SK-N-SH (cell line): Measurements from ENCODE around the gene TBL1X. TPM values are rescaled to one million over a fixed set of nuclear protein-coding genes. Genes with fewer than 3 reads are reported as not detected.

Experiments
- CTCF ChIA-PET: fragments of 300-600, 350-600 bp; formaldehyde crosslinking; extraction: SDS; loops from one replicate; lab custom pipeline; 2021; lab: Yijun Ruan, JAX
- POLR2A ChIA-PET: fragments of 350-600 bp; sonication (Branson Sonifier 250); formaldehyde crosslinking; extraction: SDS; loops from one replicate; lab custom pipeline; 2020; ENCODE audit warnings: antibody characterized with exemption, inconsistent platforms; lab: Yijun Ruan, JAX
- DNase-seq: peaks from one replicate; pipeline ENCODE4 v3.0.0; 2012
- H2AFZ ChIP-seq: fragments of 200-600 bp; sonication (generic); 2 replicates; pipeline ENCODE4 v1.8.1; 2016; ENCODE audit warnings: antibody characterized with exemption, mild to moderate bottlenecking, low read depth
- H3F3A ChIP-seq: fragments of 200-600 bp; sonication (generic); replicated peaks from 2 replicates; pipeline ENCODE3; 2016; ENCODE audit warnings: antibody characterized with exemption, mild to moderate bottlenecking; ENCODE audit not compliant: insufficient read depth
- H3K27ac ChIP-seq, 2 experiments: fragments of 200-500 bp in 1 of 2; fragments of 200-600 bp in 1 of 2; sonication (Bioruptor generic) in 1 of 2; sonication (generic), shearing (Covaris generic) in 1 of 2; 2 replicates each; pipeline versions ENCODE4 v1.5.1 to v1.6.1; 2014 to 2016; ENCODE audit warnings: low read depth in 2 of 2, inconsistent platforms in 1 of 2, low read length in 1 of 2, mild to moderate bottlenecking in 1 of 2, mixed read lengths in 1 of 2
- H3K27me3 ChIP-seq: fragments of 200-600 bp; sonication (generic), shearing (Covaris generic); 2 replicates; pipeline ENCODE4 v1.6.1; 2016; ENCODE audit warnings: mixed run types; ENCODE audit not compliant: insufficient read depth
- H3K36me3 ChIP-seq, 2 experiments: fragments of 200-500 bp in 1 of 2; fragments of 200-600 bp in 1 of 2; sonication (Bioruptor generic) in 1 of 2; sonication (generic) in 1 of 2; replicated peaks in 1 of 2; 2 replicates each; pipeline versions ENCODE3 to v1.5.1; 2014 to 2016; ENCODE audit warnings: low read length in 1 of 2, mild to moderate bottlenecking in 1 of 2; ENCODE audit not compliant: insufficient read depth in 2 of 2, control insufficient read depth in 1 of 2
- H3K4me1 ChIP-seq, 2 experiments: fragments of 200-500 bp in 1 of 2; fragments of 200-600 bp in 1 of 2; sonication (Bioruptor generic) in 1 of 2; sonication (generic), shearing (Covaris generic) in 1 of 2; 2 replicates each; pipeline versions ENCODE4 v1.5.1 to v1.6.1; 2014 to 2016; ENCODE audit warnings: low read depth in 1 of 2, low read length in 1 of 2, mixed run types in 1 of 2; ENCODE audit not compliant: insufficient read depth in 2 of 2, control insufficient read depth in 1 of 2
- H3K4me2 ChIP-seq: fragments of 200-600 bp; sonication (generic), shearing (Covaris generic); 2 replicates; pipeline ENCODE4 v1.6.1; 2017; ENCODE audit warnings: mixed run types
- H3K4me3 ChIP-seq, 2 experiments: fragments of 200-500 bp in 1 of 2; fragments of 200-600 bp in 1 of 2; sonication (Bioruptor generic) in 1 of 2; sonication (generic), shearing (Covaris generic) in 1 of 2; 2 replicates each; pipeline versions ENCODE4 v1.5.1 to v1.8.1; 2014 to 2016; ENCODE audit warnings: low read depth in 2 of 2, inconsistent platforms in 1 of 2, low read length in 1 of 2, mild to moderate bottlenecking in 1 of 2, mixed read lengths in 1 of 2, moderate library complexity in 1 of 2
- H3K79me2 ChIP-seq: fragments of 200-600 bp; sonication (generic); 2 replicates; pipeline ENCODE4 v1.8.1; 2017; ENCODE audit warnings: mild to moderate bottlenecking; ENCODE audit not compliant: insufficient read depth
- H3K9ac ChIP-seq: fragments of 200-600 bp; sonication (generic); 2 replicates; pipeline ENCODE4 v1.6.1; 2017; ENCODE audit warnings: mixed run types
- H3K9me2 ChIP-seq: fragments of 200-600 bp; sonication (generic); 2 replicates; pipeline ENCODE4 v1.6.1; 2017; ENCODE audit warnings: mixed run types
- H3K9me3 ChIP-seq: fragments of 200-600 bp; sonication (generic); 2 replicates; pipeline ENCODE4 v1.6.1; 2017; ENCODE audit warnings: mixed run types, mild to moderate bottlenecking, moderate library complexity
- H4K20me1 ChIP-seq: fragments of 200-600 bp; sonication (generic); 2 replicates; pipeline ENCODE4 v1.6.1; 2017; ENCODE audit warnings: mild to moderate bottlenecking, mixed run types; ENCODE audit not compliant: insufficient read depth
- FOSL2 ChIP-seq: IDR thresholded peaks from 2 replicates; pipeline ENCODE4 v1.4.0; 2012; ENCODE audit warnings: low read depth, mild to moderate bottlenecking, moderate library complexity, borderline replicate concordance
- FOXJ3 ChIP-seq: sonication (generic); formaldehyde crosslinking; IDR thresholded peaks from 2 replicates; pipeline ENCODE4 v1.5.1; 2020; ENCODE audit warnings: mild to moderate bottlenecking, missing genetic modification reagents
- GABPA ChIP-seq: IDR thresholded peaks from 2 replicates; pipeline ENCODE4 v1.4.0; 2012; ENCODE audit warnings: low read depth, mild to moderate bottlenecking
- GATA2 ChIP-seq: sonication (generic); formaldehyde crosslinking; IDR thresholded peaks from 2 replicates; pipeline ENCODE4 v1.5.0; 2020; ENCODE audit warnings: mild to moderate bottlenecking, missing genetic modification reagents
- JUND ChIP-seq: IDR thresholded peaks from 2 replicates; pipeline ENCODE4 v1.4.0; 2012
- MXI1 ChIP-seq: IDR thresholded peaks from 2 replicates; pipeline ENCODE4 v1.6.1; 2012; ENCODE audit warnings: mild to moderate bottlenecking, low read depth, low read length, improper control_type of control experiment
- NRF1 ChIP-seq: IDR thresholded peaks from 2 replicates; pipeline ENCODE4 v1.6.1; 2012; ENCODE audit warnings: low read depth, mild to moderate bottlenecking, low read length
- POLR2AphosphoS5 ChIP-seq: IDR thresholded peaks from 2 replicates; pipeline ENCODE4 v1.6.1; 2012; ENCODE audit warnings: low read depth, low read length
- RAD21 ChIP-seq: IDR thresholded peaks from 2 replicates; pipeline ENCODE4 v1.6.1; 2012; ENCODE audit warnings: mild to moderate bottlenecking, low read length
- RCOR1 ChIP-seq: fragments of 150-350 bp; IDR thresholded peaks from 2 replicates; pipeline ENCODE4 v1.6.1; 2017; ENCODE audit warnings: antibody characterized with exemption, low read length
- RFX5 ChIP-seq: IDR thresholded peaks from 2 replicates; pipeline ENCODE4 v1.6.1; 2012; ENCODE audit warnings: mild to moderate bottlenecking, improper control_type of control experiment, low read length
- RXRA ChIP-seq: IDR thresholded peaks from 2 replicates; pipeline ENCODE4 v1.4.0; 2012; ENCODE audit warnings: low read depth, mild to moderate bottlenecking, borderline replicate concordance
- SIN3A ChIP-seq: IDR thresholded peaks from 2 replicates; pipeline ENCODE4 v1.6.1; 2012; ENCODE audit warnings: low read depth, mild to moderate bottlenecking, low read length, moderate library complexity, borderline replicate concordance
- SMC3 ChIP-seq: IDR thresholded peaks from 2 replicates; pipeline ENCODE4 v1.6.1; 2012; ENCODE audit warnings: low read depth, low read length, improper control_type of control experiment
- TAF1 ChIP-seq: IDR thresholded peaks from 2 replicates; pipeline ENCODE4 v1.6.1; 2012; ENCODE audit warnings: low read depth, mild to moderate bottlenecking, low read length, moderate library complexity, borderline replicate concordance
- ZBTB33 ChIP-seq: IDR thresholded peaks from 2 replicates; pipeline ENCODE4 v1.4.0; 2012; ENCODE audit warnings: low read depth, borderline replicate concordance
- WGBS: methylation state at CpG from one replicate; pipeline ENCODE4 v1.1.6; 2017; ENCODE audit warnings: low lambda C conversion rate; 5-methylcytosine and 5-hydroxymethylcytosine counted together
- polyA plus RNA-seq, 3 experiments: library from polyadenylated mRNA; depleted of rRNA; stranded (reverse); fragments of >200 nt; gene quantifications; 2 replicates each; pipeline ENCODE4 v1.2.3, GENCODE V29; 2012
- TF ChIP-seq, protein P1 (sequence below): IDR thresholded peaks from 2 replicates; pipeline ENCODE4 v1.4.0; 2012; ENCODE audit warnings: low read depth
- TF ChIP-seq, protein P2 (sequence below): fragments of 150-350 bp; IDR thresholded peaks from 2 replicates; pipeline ENCODE4 v1.6.1; 2017; ENCODE audit warnings: antibody characterized with exemption, low read length, low read depth, borderline replicate concordance
- TF ChIP-seq, protein P3 (sequence below): IDR thresholded peaks from 2 replicates; pipeline ENCODE4; 2012
- TF ChIP-seq, protein P4 (sequence below): IDR thresholded peaks from 2 replicates; pipeline ENCODE4 v1.4.0; 2012; ENCODE audit warnings: low read depth, borderline replicate concordance

TBL1X gene
- polyA plus RNA-seq, 1 of the 3 experiments (the other 2 are of a cell fraction) = 10.6 TPM

GRCh38 chrX:9467146-9467545, 2.3 kb downstream of the TBL1X start:
- Histone ChIP-seq H3K4me1 (peaks cover 10 to 13% of the 10 kb centered on the region in 2 experiments; a peak in 3 of 4 replicates), H3K4me2 (0 out of 2 replicates have a peak overlapping the region, but pooled peaks have one; percentile 70), H2AFZ (no peak overlapping the region), H3K4me3 (peak overlapping the region in 1 of 2 experiments; percentile 61; a peak in 1 of 4 replicates), H3K79me2 (peaks cover 60% of the 10 kb centered on the region), H3K9ac (no peak overlapping the region), H3K9me3 (no peaks in the 10 kb centered on the region), H3F3A (peaks cover 10% of the 10 kb centered on the region), H4K20me1 (peaks cover 36% of the 10 kb centered on the region), H3K9me2 (no peaks in the 10 kb centered on the region), H3K27ac (no peak overlapping the region), H3K27me3 (peaks cover 11% of the 10 kb centered on the region; the same call in 1 of the 2 replicates), H3K36me3 (no peaks in the 10 kb centered on the region)
- POLR2A ChIA-PET = no interaction called here
- no peak for DNase-seq
- TF ChIP-seq SIN3A (no peak), FOSL2 (no peak), SMC3 (no peak), GABPA (no peak), RFX5 (no peak), RCOR1 (no peak), MXI1 (no peak), JUND (no peak), TAF1 (no peak), GATA2 (CRISPR knock-in tag) (no peak), NRF1 (no peak), RXRA (no peak), FOXJ3 (no peak), POLR2AphosphoS5 (no peak), RAD21 (no peak), ZBTB33 (no peak)
- TF ChIP-seq, protein P1, sequence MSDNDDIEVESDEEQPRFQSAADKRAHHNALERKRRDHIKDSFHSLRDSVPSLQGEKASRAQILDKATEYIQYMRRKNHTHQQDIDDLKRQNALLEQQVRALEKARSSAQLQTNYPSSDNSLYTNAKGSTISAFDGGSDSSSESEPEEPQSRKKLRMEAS = no peak
- TF ChIP-seq, protein P2, sequence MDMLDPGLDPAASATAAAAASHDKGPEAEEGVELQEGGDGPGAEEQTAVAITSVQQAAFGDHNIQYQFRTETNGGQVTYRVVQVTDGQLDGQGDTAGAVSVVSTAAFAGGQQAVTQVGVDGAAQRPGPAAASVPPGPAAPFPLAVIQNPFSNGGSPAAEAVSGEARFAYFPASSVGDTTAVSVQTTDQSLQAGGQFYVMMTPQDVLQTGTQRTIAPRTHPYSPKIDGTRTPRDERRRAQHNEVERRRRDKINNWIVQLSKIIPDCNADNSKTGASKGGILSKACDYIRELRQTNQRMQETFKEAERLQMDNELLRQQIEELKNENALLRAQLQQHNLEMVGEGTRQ = no peak
- TF ChIP-seq, protein P3, sequence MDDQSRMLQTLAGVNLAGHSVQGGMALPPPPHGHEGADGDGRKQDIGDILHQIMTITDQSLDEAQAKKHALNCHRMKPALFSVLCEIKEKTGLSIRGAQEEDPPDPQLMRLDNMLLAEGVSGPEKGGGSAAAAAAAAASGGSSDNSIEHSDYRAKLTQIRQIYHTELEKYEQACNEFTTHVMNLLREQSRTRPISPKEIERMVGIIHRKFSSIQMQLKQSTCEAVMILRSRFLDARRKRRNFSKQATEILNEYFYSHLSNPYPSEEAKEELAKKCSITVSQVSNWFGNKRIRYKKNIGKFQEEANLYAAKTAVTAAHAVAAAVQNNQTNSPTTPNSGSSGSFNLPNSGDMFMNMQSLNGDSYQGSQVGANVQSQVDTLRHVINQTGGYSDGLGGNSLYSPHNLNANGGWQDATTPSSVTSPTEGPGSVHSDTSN = no peak
- TF ChIP-seq, protein P4, sequence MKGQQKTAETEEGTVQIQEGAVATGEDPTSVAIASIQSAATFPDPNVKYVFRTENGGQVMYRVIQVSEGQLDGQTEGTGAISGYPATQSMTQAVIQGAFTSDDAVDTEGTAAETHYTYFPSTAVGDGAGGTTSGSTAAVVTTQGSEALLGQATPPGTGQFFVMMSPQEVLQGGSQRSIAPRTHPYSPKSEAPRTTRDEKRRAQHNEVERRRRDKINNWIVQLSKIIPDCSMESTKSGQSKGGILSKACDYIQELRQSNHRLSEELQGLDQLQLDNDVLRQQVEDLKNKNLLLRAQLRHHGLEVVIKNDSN = no peak
- WGBS = 61% methylated on average over 11 of the region's 11 CpGs
- CTCF ChIA-PET = no interaction called here
